OCI-LY3 (cell line): ENCODE results near the gene SMIM8.

ENCODE experiments used
- H2AFZ ChIP-seq: fragments of 200-600, 300-600 bp; shearing (Covaris generic); 2 replicates; pipeline ENCODE4 v1.6.0; 2014; ENCODE audit warnings: antibody characterized with exemption, low read depth, low read length
- H3K27ac ChIP-seq: fragments of 200-600, 300-600 bp; sonication (generic); 2 replicates; pipeline ENCODE4 v1.5.1; 2014; ENCODE audit warnings: mild to moderate bottlenecking, low read length, moderate library complexity, mixed read lengths
- H3K27me3 ChIP-seq: fragments of 200-600, 300-600 bp; sonication (generic); 2 replicates; pipeline ENCODE4 v1.6.1; 2014; ENCODE audit warnings: low read depth, low read length, mixed read lengths
- H3K36me3 ChIP-seq: fragments of 200-600, 300-600 bp; sonication (generic); replicated peaks from 2 replicates; pipeline ENCODE3; 2014; ENCODE audit warnings: low read depth, low read length, mixed read lengths
- H3K4me1 ChIP-seq: fragments of 300-600, 200-600 bp; sonication (generic); 2 replicates; pipeline ENCODE4 v1.6.1; 2014; ENCODE audit warnings: low read length, mixed read lengths
- H3K4me2 ChIP-seq: fragments of 200-600, 300-600 bp; sonication (generic); 2 replicates; pipeline ENCODE4 v1.6.1; 2014; ENCODE audit warnings: low read length, mixed read lengths
- H3K4me3 ChIP-seq: fragments of 300-600, 200-600 bp; sonication (generic); 2 replicates; pipeline ENCODE4 v1.5.1; 2014; ENCODE audit warnings: antibody characterized with exemption, mild to moderate bottlenecking, low read length, moderate library complexity
- H3K79me2 ChIP-seq: fragments of 300-600, 200-600 bp; shearing (Covaris generic); 2 replicates; pipeline ENCODE4 v1.6.1; 2014; ENCODE audit warnings: mild to moderate bottlenecking, low read length, mixed read lengths
- H3K9ac ChIP-seq: fragments of 300-600, 200-600 bp; shearing (Covaris generic); 2 replicates; pipeline ENCODE4 v1.6.0; 2014; ENCODE audit warnings: mild to moderate bottlenecking, low read length, moderate library complexity
- H3K9me3 ChIP-seq: fragments of 200-600, 300-600 bp; shearing (Covaris generic); 2 replicates; pipeline ENCODE4 v1.6.1; 2014; ENCODE audit warnings: low read length, mixed read lengths; ENCODE audit not compliant: insufficient read depth
- H4K20me1 ChIP-seq: fragments of 200-600, 300-600 bp; sonication (generic); 2 replicates; pipeline ENCODE4 v1.6.1; 2016; ENCODE audit warnings: low read length, mixed read lengths; ENCODE audit not compliant: insufficient read depth
- CTCF ChIP-seq: fragments of 200-600, 300-600 bp; sonication (generic); IDR thresholded peaks from 2 replicates; pipeline ENCODE4 v1.5.1; 2014; ENCODE audit warnings: antibody characterized with exemption, low read length, low read depth
- EZH2phosphoT487 ChIP-seq: fragments of 200-600 bp; shearing (Covaris generic); IDR thresholded peaks from 2 replicates; pipeline ENCODE4 v1.6.1; 2018; ENCODE audit warnings: antibody characterized with exemption, mixed run types, low read depth

Gene SMIM8

GRCh38 chr6:87336367-87336766 lies 14.0 kb downstream of the SMIM8 start:
- Histone ChIP-seq H3K4me2 (no peak overlapping the region), H3K27me3 (no peaks in the 10 kb centered on the region), H3K27ac (no peak overlapping the region), H3K36me3 (no peaks in the 10 kb centered on the region), H4K20me1 (no peaks in the 10 kb centered on the region), H3K79me2 (no peaks in the 10 kb centered on the region), H3K4me3 (no peak overlapping the region), H2AFZ (no peak overlapping the region), H3K9ac (no peak overlapping the region), H3K4me1 (no peaks in the 10 kb centered on the region), H3K9me3 (no peaks in the 10 kb centered on the region)
- TF ChIP-seq EZH2phosphoT487 (no peak), CTCF (no peak)

GRCh38 chr6:87340230-87340629 lies 17.8 kb downstream of the SMIM8 start:
- Histone ChIP-seq H3K9ac (no peak overlapping the region), H3K36me3 (no peaks in the 10 kb centered on the region), H3K27me3 (no peaks in the 10 kb centered on the region), H3K9me3 (no peaks in the 10 kb centered on the region), H3K4me1 (no peaks in the 10 kb centered on the region), H2AFZ (no peak overlapping the region), H3K27ac (no peak overlapping the region), H3K79me2 (no peaks in the 10 kb centered on the region), H4K20me1 (no peaks in the 10 kb centered on the region), H3K4me2 (no peak overlapping the region), H3K4me3 (no peak overlapping the region)
- no peak for TF ChIP-seq CTCF
- TF ChIP-seq EZH2phosphoT487 = no peak

GRCh38 chr6:87341158-87341557 lies 18.8 kb downstream of the SMIM8 start:
- Histone ChIP-seq H3K4me3 (no peak overlapping the region), H3K4me1 (no peaks in the 10 kb centered on the region), H3K9me3 (no peaks in the 10 kb centered on the region), H3K36me3 (no peaks in the 10 kb centered on the region), H2AFZ (no peak overlapping the region), H3K4me2 (no peak overlapping the region), H3K27ac (no peak overlapping the region), H4K20me1 (no peaks in the 10 kb centered on the region), H3K79me2 (no peaks in the 10 kb centered on the region), H3K27me3 (no peaks in the 10 kb centered on the region), H3K9ac (no peak overlapping the region)
- TF ChIP-seq CTCF = no peak
- no peak for TF ChIP-seq EZH2phosphoT487

GRCh38 chr6:87341899-87342298 lies 19.5 kb downstream of the SMIM8 start:
- Histone ChIP-seq H3K4me1 (no peaks in the 10 kb centered on the region), H3K79me2 (no peaks in the 10 kb centered on the region), H3K4me2 (no peak overlapping the region), H3K9ac (no peak overlapping the region), H2AFZ (no peak overlapping the region), H3K9me3 (no peaks in the 10 kb centered on the region), H4K20me1 (no peaks in the 10 kb centered on the region), H3K27me3 (no peaks in the 10 kb centered on the region), H3K4me3 (no peak overlapping the region), H3K36me3 (no peaks in the 10 kb centered on the region), H3K27ac (no peak overlapping the region)
- no peak for TF ChIP-seq CTCF
